HG03108 (cell line): ENCODE data around the gene HTRA3.
A peak's percentile ranks its signal among the peaks of the same experiment; 100 is the strongest.

Source experiments
- ATAC-seq: cut with Tn5 transposase; IDR thresholded peaks from one replicate; pipeline ENCODE4 v1.9.1; 2021; ENCODE audit warnings: moderate library complexity; ENCODE audit not compliant: unreplicated experiment

The HTRA3 gene

DNA sequence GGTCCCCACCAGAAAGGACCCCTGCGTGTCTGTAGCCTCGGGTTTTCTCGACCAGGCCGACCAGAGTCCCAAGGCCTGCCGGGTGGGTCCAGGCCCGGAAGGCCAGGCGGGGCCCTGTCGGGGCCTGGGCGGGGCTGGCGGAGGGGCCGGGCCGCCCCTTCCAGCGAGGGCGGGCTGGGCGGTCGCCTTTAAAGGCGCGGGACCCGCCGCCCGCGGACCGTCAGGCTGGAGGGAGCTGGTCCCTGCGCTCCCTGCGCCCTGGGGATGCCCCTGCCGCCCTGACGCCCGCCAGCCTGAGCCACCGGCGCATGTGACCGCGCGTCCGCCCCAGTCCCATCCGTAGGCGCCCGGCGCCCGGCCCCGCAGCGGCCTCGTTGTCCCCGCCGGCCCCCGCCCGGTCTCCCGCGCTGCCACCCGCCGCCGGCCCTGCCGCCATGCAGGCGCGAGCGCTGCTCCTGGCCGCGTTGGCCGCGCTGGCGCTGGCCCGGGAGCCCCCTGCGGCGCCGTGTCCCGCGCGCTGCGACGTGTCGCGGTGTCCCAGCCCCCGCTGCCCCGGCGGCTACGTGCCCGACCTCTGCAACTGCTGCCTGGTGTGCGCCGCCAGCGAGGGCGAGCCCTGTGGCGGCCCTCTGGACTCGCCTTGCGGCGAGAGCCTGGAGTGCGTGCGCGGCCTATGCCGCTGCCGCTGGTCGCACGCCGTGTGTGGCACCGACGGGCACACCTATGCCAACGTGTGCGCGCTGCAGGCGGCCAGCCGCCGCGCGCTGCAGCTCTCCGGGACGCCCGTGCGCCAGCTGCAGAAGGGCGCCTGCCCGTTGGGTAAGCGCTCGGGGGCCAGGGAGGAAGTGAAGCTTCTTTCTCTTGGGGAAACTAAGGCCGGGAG lies at the start of gene HTRA3:
Gene HTRA3 (plus strand): TSS at position 220 of the 883 bp plus-strand sequence. CDS start 215 bp downstream, at position 435.
- ATAC-seq: no peak

DNA sequence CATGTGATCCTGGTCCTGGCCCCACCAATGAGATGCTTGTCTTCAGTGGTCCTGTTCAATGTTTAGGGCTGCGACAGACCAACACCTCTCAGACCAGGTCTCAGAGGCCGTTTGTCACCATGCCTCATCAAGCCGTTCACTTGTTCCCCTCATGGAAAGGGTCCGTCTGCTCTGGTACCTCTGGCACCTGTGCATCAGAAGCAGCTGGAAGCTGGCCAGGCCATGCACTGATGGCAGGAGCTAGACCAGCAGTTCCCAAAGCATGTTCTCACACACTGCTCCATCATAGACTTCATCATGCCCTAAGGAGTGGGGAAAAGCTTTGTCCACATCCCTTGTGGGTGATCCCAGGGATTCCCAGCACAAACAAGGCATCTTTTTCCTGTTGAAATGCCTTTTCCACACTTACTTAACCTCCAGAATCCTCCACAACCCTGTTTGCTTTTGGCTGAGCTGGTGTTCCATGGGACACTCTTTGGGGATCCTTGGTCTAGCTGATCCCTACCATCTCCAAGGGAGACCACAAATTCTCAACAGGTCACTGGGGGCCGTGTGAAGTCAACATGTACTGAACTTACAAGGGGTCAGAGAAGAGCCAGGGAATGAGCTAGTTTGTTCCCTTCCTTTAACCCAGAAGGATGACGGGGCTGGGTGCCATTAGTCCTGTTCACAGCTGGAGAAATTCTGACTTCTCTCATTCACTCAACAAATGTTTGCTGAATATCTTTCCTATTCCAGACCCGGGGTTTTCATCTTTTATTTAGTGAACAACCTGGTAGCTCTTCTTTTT lies 48.7 kb upstream of the HTRA3 start:
- ATAC-seq: no peak

DNA sequence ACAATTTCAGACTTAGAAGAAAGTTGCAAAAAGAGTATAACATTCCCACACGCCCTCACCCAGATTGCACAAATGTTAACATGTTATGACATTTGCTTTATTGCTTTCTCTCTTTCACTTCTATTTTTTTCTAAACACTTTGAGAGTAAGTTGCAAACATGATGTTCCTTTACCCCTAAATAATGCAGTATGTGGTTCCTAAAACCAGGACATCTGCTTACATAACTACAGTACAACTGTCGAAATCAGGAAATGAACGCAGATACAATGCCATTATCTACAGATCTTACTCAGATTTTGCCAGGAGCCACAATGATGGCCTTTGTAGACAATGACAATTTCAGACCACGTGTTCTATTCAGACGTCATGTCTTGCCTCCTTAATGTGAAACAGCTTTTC lies 48.1 kb upstream of the HTRA3 start:
- no peak for ATAC-seq

DNA sequence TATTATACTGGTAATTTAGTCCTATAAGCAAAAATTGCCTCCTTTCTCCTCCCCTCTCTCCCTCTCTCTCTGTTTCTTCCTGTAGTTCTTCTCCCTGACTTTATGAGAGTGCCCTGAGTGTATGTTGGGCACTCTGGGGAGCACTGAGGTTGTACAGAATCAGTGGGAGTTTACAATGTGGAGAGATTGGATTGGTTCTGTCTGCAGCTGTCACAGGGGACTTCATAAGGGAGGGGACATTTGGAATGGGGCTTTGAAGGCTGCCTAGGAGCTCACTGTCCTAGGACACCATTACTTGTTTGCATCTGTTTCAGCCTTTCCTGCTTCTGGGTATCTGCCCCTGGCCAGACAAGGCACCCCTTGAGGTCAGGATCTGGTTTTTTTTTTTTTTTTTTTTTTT lies 47.6 kb upstream of the HTRA3 start:
- no peak for ATAC-seq

DNA sequence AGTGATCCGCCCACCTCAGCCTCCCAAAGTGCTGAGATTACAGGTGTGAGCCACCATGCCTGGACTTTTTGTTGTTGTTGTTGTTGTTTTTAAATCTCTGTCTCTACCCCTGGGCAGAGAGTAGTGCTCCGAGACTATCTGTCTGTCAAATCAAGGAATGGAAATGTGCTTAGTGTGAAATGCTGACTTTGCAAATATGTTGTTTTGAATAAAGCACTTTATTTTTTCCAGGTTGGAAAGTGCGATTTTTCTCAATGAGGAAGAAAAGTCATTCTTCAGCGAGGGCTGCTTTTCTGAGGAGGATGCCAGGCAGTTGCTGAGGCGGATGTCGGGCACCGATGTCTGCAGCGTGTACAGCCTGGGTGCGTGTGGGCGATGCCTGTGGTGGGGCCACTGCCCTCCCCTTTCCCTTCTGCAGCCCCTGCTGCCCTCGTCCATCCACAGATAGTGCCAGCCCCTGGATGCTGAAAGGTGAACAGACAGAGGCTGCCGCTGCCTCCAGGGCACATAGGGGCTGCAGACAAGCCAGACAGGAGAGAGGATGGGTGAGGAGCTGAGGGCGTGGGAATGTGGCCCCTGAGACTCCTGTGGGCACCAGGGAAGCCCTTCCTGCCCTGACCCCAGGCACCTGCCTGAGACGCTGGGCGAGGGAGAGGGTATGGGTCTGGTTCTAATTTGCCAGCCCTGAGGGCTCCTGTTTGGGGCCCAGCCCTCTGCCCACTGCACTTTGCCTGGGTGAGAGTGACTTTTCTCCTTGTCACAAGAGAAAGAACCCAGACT lies 46.8 kb upstream of the HTRA3 start:
- no peak for ATAC-seq

DNA sequence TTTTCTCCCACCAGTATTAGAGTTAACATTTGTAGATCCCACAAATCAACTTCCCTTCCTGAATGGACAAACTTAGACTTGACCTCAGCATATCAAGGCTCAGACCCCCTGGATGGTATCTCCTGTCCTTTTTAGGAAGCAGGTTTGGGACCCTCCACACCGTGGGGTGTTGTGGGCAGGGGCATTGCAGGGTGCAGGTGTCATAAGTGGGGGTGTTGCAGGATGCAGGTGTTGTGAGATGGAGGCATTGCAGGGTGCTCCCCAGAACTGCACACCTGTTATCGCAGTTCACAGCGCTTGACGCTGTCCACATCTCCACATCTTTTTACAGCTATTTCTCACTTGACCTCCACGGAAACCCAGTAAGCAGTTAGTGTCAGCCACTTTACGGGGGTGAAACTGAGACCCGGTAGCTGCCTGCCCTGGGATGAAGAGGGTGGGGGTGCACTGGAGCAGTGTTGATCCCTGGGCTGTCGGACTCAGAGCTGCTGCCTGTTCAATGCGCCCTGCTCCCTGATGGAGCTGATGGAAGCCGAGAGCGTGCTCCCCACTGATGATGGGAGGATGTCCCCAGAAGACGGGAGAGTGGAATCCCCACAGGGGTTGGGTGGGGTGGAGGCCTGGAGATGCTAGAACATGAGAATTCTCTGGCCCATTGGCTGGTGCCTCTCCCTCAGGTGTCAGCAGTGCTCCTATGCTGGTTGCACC lies 45.1 kb upstream of the HTRA3 start:
- no peak for ATAC-seq

DNA sequence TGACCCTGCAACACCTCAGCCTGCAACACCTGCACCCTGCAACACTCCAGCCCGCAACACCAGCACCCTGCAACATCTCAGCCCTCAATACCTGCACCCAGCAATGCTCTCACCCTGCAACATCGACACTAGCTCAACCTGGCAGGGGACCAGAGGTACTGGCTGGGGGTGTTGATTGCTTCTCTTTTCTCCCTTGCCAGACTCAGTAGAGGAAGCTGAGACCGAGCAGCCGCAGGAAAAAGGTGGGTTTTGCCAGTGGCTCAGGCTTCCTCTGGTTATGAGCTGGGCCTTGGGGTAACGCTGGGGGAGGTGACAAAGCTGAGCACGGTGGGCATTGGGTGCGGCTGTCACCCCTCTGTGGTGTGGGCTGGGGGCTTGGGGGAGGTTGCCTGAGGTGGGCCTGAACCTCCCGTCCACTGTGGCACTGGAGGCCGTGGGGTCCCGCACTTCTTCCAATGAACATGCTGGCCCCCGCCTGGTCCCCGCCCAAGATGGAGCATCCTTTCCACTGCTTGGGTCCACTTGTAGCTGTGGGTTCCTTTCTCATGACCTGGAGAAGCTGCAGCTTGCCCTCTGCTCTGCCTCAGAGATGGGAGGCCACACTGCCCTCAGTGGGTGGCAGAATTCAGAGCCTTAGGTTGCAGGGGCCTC lies 44.5 kb upstream of the HTRA3 start:
- ATAC-seq: no peak

DNA sequence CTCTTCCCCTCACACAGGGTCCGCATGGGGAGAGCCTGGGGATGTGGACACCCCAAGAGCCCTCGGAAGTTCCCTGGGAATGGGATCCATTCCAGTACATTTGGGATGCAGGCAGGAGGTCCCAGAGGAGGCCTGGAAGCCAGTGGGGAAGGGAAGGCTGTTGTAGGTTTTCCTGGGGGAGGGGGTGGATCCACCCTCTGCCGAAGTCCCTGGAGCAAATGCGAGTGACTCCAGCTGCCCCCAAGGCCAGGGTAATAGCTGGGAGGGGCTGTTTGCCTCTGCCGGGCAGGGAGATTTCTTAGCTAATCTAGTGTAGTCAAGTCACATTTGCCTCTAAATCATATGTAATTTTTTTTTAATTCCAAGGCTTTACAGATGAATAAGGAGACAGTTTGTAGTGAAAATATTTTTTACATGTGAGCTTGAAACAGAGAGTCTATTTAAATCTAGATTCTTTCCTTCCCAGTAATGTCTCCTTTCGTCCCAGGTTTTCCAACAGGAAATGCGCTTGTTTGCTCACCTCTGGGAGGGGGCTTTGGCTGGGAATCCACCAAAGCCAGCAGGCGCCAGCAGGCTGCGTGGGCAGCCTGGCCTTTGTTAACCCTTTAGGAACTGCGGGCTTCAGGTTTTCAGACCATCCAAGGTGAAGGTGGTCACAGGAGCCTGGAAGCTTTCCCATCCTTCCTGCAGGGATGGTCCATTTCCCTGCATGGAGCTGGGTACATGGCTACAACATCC lies 43.7 kb upstream of the HTRA3 start:
- no peak for ATAC-seq

DNA sequence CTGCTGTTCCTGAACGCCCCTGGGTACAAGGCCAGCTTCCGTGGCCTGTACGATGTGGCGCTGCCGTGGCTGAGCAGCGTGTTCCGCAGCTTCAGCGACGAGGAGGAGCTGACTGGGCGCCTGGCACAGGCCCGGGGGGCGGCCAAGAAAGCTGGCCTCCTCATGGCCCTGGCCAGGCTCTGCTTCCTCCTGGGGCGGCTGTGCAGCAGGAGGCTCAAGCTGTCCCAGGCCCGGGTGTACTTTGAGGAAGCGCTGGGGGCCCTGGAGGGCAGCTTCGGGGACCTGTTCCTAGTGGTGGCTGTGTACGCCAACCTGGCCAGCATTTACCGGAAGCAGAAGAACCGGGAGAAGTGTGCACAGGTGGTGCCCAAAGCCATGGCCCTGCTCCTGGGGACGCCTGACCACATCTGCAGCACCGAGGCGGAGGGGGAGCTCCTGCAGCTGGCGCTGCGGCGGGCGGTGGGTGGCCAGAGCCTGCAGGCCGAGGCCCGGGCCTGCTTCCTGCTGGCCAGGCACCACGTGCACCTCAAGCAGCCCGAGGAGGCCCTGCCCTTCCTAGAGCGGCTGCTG lies 42.3 kb upstream of the HTRA3 start:
- ATAC-seq: no peak

DNA sequence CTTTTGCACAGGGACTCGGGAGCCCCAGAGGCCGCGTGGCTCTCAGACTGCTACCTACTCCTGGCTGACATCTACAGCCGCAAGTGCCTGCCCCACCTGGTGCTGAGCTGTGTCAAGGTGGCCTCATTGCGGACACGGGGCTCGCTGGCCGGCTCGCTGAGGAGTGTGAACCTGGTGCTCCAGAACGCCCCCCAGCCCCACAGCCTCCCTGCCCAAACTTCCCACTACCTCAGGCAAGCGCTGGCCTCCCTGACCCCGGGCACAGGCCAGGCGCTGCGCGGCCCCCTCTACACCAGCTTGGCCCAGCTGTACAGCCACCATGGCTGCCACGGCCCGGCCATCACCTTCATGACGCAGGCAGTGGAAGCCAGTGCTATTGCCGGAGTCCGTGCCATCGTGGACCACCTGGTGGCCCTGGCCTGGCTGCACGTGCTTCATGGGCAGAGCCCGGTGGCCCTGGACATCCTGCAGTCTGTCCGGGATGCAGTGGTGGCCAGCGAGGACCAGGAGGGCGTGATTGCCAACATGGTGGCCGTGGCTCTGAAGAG lies 41.7 kb upstream of the HTRA3 start:
- no peak for ATAC-seq

DNA sequence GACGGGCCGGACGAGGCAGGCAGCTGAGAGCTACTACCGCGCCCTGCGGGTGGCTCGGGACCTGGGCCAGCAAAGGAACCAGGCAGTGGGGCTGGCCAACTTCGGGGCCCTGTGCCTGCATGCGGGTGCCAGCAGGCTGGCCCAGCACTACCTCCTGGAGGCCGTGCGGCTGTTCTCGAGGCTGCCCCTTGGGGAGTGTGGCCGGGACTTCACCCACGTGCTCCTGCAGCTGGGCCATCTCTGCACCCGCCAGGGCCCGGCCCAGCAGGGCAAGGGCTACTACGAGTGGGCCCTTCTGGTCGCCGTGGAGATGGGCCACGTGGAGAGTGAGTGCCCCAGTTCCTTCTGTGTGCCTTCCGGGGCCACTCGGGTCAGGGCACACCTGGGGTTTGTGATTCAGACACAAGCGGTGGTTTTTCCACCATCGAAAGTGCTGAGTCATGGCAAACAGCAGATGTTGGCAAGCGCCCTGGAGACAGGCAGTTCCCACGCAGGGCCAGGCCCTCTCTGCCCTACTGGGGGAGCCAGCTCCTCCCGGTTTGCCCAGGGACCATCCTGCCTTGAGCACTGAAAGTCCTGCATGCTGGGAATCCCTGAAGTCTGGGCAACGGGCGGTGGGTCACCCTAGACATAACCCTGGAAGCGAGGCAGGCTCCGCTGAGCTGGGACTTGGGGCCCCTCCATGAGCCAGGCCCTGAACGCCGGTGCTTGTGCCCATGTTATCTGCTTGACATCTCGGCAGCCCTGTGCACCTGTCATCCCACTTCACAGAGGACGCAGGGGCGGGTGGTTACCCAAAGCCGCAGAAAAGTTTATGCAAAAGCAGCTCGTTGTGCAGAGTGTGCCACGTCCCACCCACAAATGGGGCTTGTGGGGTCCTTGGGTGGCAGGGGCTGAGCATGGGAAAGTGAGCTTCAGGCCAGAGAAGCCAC lies 41.0 kb upstream of the HTRA3 start:
- peak; percentile 62 for ATAC-seq

DNA sequence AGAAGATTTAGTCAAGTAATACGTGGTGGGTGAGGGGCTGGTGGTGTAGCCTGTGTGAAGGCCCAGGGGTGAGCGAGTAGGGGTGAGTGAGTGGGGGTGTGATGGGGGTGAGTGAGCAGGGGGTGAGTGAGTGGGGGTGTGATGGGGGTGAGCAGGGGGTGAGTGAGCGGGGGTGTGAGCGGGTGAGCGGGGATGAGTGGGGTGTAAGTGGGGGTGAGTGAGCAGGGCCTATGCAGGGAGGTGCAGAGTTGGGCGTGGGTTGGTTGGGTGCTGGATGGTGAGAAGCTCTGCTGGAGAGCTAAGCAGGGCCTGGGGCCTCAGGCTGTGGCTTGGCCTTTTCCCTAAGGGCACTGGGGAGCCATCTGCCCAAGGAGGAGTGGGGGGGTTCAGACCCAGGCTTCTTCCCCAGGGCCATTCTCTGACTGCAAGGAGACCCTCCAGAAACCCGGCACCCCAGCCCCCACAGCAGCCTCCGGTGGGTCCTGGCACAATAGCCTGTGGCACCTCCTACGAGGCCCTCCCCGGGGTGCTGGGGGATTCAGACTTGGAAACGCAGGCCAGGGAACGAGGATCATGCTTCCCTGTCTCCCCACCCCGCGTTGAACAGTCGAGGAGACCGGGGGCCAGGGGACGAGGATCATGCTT lies 40.1 kb upstream of the HTRA3 start:
- ATAC-seq: no peak

DNA sequence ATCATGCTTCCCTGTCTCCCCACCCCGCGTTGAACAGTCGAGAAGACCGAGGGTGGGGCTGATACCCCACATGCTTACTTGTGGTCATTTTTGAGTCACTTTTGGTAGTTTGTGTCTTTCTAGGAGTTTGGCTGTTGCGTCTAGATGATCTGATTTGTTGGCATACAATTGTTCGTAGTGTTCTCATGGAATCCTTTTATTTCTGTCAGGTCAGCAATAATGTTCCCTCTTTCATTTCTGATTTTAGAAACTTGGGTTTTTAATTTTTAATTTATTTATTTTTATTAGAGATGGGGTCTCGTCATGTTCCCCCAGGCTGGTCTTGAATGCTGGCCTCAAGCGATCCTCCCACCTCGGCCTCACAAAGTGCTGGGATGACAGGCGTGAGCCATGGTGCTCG lies 39.5 kb upstream of the HTRA3 start:
- no peak for ATAC-seq

DNA sequence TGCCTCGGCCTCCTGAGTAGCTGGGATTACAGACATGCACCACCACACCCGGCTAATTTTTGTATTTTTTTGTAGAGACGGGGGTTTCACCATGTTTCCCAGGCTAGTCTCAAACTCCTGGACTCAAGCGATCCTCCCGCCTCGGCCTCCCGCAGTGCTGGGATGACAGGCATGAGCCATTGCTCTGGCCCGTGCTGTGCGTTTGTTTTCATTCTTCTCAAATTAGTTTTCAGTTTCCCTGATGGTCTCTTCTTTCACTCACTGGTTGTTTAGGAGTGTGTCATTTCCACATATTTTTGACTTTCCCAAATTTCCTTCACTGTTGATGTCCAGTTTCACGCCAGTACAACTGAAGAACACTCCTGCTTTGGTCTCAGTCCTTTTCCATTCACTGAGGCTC lies 38.7 kb upstream of the HTRA3 start:
- ATAC-seq: no peak

DNA sequence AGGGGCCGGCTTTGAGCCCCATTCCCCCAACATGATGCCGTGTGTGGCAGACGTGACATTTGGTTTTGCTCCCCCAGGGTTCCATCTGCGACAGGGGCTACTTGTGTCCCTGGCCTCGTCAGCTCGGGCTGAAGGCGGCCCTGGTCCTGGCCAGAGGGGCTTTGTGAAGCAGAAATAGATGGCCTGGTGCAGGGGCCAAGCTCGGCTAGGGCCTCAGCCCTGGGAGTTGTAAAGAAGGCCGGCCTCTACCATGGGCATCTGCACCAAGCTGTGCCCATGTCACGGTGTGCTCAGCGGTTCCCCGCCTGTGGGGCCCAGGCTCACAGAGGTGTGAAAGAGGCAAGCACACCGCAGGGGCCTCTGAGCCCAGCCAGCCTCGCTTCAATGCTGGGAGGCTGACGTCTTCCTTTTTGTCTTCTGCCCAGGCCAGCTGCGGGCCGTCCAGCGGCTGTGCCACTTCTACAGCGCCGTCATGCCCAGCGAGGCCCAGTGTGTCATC lies 38.0 kb upstream of the HTRA3 start:
- ATAC-seq: no peak

DNA sequence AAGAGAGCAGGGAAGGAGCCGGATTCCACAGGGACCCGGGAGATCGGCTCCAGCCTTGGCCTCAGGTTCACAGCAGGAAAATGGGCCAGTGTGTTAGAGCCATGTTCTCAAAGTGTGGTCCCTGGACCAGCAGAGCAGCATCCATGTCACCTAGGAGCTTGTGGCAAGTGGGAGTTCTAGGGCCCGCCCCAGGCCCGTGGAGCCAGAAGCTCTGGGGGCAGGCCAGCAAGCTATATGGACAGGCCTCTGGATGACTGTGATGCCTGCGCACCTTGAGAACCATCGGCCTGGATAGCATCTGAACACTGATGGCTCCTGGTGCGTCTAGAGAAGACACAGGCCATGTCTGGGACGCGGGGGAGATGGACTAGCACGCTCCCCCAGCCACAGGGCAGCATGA lies 36.8 kb upstream of the HTRA3 start:
- no peak for ATAC-seq
